Ovary (tissue), 9 donors: Measurements from ENCODE around the gene PTPRG. TPM values are rescaled to one million over a fixed set of nuclear protein-coding genes. Genes with fewer than 3 reads are reported as not detected.

Experiments
- DNase-seq, 5 donors: peaks; one replicate each; pipeline ENCODE4 v3.0.0-alpha.2; 2019 to 2020
- H3K27ac ChIP-seq, 2 donors: fragments of 200-600 bp; one replicate each; pipeline versions ENCODE4 v1.5.1 to v1.8.0; 2019 to 2022
- H3K27me3 ChIP-seq: fragments of 200-600 bp; one replicate; pipeline ENCODE4 v1.8.0; 2022
- H3K36me3 ChIP-seq: fragments of 200-600 bp; sonication (generic); one replicate; pipeline ENCODE4 v1.5.1; 2019
- H3K4me1 ChIP-seq: one replicate; pipeline ENCODE4 v1.8.1; 2013; ENCODE audit warnings: mild to moderate bottlenecking, moderate library complexity; ENCODE audit not compliant: insufficient read depth
- H3K4me3 ChIP-seq: fragments of 200-600 bp; sonication (generic); one replicate; pipeline ENCODE4 v1.5.1; 2017
- H3K9me3 ChIP-seq, 2 donors: fragments of 200-600 bp in 1 of 2; sonication (generic) in 1 of 2; one replicate each; pipeline versions ENCODE4 v1.5.1 to v1.8.1; 2013 to 2019; ENCODE audit warnings: mild to moderate bottlenecking in 1 of 2, moderate library complexity in 1 of 2
- EP300 ChIP-seq: sonication (generic); formaldehyde crosslinking; IDR thresholded peaks from one replicate; pipeline ENCODE4 v1.6.1; 2017; ENCODE audit warnings: antibody characterized with exemption
- POLR2A ChIP-seq: fragments of 450-650 bp; IDR thresholded peaks from one replicate; pipeline ENCODE4 v1.6.1; 2017; ENCODE audit warnings: antibody characterized with exemption, mild to moderate bottlenecking, moderate library complexity
- WGBS, 3 donors: extraction: QIAGEN DNeasy Blood & Tissue Kit in 1 of 3; methylation state at CpG; one replicate each; pipeline versions ENCODE4 v1.1.5 to v1.1.7; 2013 to 2017; 5-methylcytosine and 5-hydroxymethylcytosine counted together
- intact Hi-C, 4 donors: fragments of 100-400 bp; cut with DNase I; formaldehyde crosslinking; loops; one replicate each; pipeline versions ENCODE4 v1.11.0 to v1.15.1; 2022 to 2023
- polyA plus RNA-seq, 2 donors: library from polyadenylated mRNA; stranded (reverse); fragments of 200-250 nt in 1 of 2; fragments of 350-450 nt in 1 of 2; fragmentation: Illumina TruSeq in 1 of 2; extraction: RNeasy Lipid Tissue Mini Kit (QIAGEN cat#74804) in 1 of 2; gene quantifications; one replicate each; pipeline ENCODE4 v1.2.3, GENCODE V29; 2013 to 2014
- total RNA-seq, 7 donors: library from RNA; depleted of rRNA in 2 of 7; stranded (reverse); fragments of >200 nt in 2 of 7; fragmentation: NEBNext Ultra II Directional in 3 of 7; extraction: Animal tissue kit (Norgen Biotek cat#: 25700) in 3 of 7; gene quantifications; one replicate each; pipeline versions ENCODE4 v1.1.0 to v1.2.4, GENCODE V29; 2016 to 2023
- TF ChIP-seq, protein P1 (sequence below), 3 donors: fragments of 450-650 bp in 2 of 3; fragments of 200-600 bp in 1 of 3; IDR thresholded peaks; one replicate each; pipeline versions ENCODE4 v1.5.1 to v1.8.0; 2016 to 2022; ENCODE audit warnings: antibody characterized with exemption in 3 of 3, mild to moderate bottlenecking in 1 of 3
- donor health status: DM: no; HTN: no; CAD: no; lungs with moderate emphysema.
- donor health status: DM: no; HTN: no; CAD: no.
- donor health status: Bipolar disorder and iron deficiency.
- donor health status: DM: yes; HTN: yes; CAD: no.
- donor health status: DM: no; HTN: no; CAD: no.
- donor health status: DM: yes; HTN: yes; CAD: no.

Gene PTPRG
- total and polyA plus RNA-seq, 9 donors: 18.2 to 87.9 (median 47.7) TPM

DNA sequence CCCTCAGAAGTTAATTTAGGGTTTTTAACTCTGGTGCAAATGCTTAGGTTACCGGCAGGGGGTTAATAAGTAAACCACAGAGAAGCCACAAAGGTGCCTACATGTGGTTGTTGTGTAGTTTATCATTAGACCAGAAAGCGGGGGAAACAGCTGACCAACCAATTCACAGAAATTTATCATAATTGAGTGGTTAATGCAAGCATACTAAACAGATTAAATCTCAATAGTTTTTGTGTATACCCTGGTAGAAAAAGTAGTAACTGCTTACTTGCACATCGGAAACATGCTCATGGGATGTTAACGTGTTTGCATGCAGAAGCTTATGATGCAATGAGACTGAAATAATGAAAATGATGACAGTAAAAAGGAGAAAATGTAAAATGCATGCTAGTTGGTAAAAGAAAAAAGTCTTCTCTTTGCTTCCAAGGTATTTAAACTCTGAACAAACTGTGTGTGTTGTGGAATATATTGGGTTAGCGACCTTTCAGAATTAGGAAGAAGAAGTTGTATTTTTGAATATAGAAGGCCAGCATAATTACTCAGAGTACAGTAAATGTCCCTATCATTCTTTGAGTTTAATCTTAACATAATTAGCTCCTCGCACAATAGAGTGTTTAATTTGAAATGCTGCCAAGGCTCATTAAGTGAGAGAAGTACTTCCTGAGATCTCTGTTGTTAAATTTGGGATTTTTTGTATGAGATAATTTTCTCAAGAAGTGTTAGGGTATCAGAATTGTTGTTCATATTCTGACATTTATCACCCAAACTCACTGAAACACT is 316.2 kb downstream of the PTPRG start:
- Histone ChIP-seq H3K36me3 (no peaks in the 10 kb centered on the region), H3K4me3 (no peak overlapping the region), H3K9me3 (no peaks in the 10 kb centered on the region), H3K4me1 (peaks cover 7% of the 10 kb centered on the region), H3K27me3 (no peaks in the 10 kb centered on the region), H3K27ac (no peak overlapping the region)
- TF ChIP-seq POLR2A: no peak
- TF ChIP-seq EP300: no peak
- TF ChIP-seq, protein P1, sequence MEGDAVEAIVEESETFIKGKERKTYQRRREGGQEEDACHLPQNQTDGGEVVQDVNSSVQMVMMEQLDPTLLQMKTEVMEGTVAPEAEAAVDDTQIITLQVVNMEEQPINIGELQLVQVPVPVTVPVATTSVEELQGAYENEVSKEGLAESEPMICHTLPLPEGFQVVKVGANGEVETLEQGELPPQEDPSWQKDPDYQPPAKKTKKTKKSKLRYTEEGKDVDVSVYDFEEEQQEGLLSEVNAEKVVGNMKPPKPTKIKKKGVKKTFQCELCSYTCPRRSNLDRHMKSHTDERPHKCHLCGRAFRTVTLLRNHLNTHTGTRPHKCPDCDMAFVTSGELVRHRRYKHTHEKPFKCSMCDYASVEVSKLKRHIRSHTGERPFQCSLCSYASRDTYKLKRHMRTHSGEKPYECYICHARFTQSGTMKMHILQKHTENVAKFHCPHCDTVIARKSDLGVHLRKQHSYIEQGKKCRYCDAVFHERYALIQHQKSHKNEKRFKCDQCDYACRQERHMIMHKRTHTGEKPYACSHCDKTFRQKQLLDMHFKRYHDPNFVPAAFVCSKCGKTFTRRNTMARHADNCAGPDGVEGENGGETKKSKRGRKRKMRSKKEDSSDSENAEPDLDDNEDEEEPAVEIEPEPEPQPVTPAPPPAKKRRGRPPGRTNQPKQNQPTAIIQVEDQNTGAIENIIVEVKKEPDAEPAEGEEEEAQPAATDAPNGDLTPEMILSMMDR (IDR thresholded peaks at IDR 0.05): no peak
- intact Hi-C loops: no loop called here
- 24 to 35% (median 30%) methylated on average over 6 of the region's 6 CpGs for WGBS, 3 donors
- no peak for DNase-seq

DNA sequence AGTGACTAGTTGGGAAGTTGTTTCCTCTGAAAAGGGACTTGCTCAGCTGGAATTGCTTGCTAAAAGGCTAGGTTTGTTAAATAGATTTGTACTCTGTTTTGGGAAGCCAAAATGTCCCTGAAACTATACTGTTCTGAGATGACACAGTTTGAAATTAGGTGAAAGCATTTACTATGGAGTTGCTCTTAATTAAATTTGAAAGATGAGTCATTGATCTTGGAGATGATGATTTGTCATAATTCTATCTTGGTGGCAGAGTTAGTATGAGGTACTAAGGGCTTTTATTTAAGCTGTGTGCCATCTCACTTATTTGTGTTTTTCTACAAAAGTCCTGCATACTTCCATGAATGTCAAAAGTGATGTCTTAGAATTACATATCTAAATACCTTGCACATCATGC is 320.9 kb downstream of the PTPRG start:
- DNase-seq: no peak
- no peak for TF ChIP-seq EP300
- no peak for TF ChIP-seq POLR2A
- TF ChIP-seq, protein P1 (IDR thresholded peaks at IDR 0.05): no peak
- H3K4me1 ChIP-seq: peaks cover 2% of the 10 kb centered on the region
- H3K27ac ChIP-seq: no peak overlapping the region
- no peak overlapping the region for H3K4me3 ChIP-seq
- no peaks in the 10 kb centered on the region for H3K36me3 ChIP-seq
- H3K27me3 ChIP-seq: no peaks in the 10 kb centered on the region
- no peaks in the 10 kb centered on the region for H3K9me3 ChIP-seq
- intact Hi-C loops: no loop called here

DNA sequence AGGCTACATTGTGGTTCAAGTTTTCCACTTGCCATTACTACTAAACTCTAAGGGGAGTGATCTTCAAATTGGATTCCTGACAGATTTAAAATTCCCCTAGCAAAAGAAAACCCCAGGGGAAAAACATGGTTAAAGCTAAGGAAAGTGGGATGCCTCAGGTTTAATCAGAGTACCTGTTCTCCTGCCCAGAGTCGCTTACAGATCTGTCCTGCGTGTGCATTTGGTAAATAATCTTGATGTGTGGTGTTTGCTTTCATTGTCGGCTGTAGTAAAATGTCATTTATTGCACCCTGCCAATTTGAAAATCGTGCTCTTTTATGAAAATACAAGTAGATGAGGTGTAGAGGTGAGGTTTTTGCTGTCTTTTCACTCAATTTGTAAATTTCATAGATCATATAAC is 323.4 kb downstream of the PTPRG start:
- Histone ChIP-seq H3K36me3 (no peaks in the 10 kb centered on the region), H3K9me3 (no peaks in the 10 kb centered on the region), H3K27ac (no peak overlapping the region), H3K4me3 (no peak overlapping the region), H3K4me1 (no peaks in the 10 kb centered on the region), H3K27me3 (no peaks in the 10 kb centered on the region)
- intact Hi-C loops: no loop called here
- no peak for DNase-seq
- TF ChIP-seq EP300 (no peak), POLR2A (no peak)
- TF ChIP-seq, protein P1 (IDR thresholded peaks at IDR 0.05): no peak
- 85 to 92% (median 89%) methylated on average over 4 of the region's 4 CpGs for WGBS, 3 donors

DNA sequence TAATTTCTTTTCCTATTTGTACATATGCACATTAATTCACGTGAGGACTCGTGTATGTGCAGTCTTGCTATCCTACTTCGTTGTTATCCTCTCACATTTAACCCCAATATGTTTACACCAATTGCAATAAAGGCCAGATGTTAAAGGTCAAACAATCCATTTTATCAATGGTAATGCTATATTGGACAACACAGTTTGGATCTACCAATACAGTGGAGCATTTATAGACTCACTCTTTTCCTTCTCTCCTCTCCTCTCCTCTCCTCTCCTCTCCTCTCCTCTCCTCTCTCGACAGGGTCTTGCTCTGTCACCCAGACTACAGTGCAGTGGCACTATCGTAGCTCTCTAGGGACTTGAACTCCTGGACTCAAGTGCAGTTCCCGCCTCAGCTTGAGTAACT is 324.0 kb downstream of the PTPRG start:
- 90 to 96% (median 95%) methylated on average over 5 to 6 of the region's 6 CpGs for WGBS, 3 donors

DNA sequence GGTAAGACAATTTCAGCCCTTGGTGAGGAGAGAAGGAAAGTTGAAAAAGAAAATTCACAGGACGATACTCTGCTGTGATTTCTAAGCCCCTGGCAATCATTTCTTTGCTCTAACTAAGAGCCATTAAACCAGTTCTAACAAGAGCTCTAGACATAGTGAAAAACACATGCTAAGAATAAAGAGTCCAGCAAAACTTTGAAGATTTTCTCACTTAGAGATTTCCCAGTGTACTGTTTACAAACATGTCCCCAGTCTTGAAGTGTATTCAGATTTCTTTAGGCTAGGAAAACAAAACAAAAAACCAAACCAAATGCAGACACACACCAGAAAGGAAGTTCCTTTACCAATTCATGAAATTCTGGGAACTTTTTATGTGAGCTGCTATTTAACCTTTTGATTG is 325.8 kb downstream of the PTPRG start:
- intact Hi-C loops: no loop called here
- TF ChIP-seq POLR2A (no peak), EP300 (no peak)
- TF ChIP-seq, protein P1 (IDR thresholded peaks at IDR 0.05): no peak
- Histone ChIP-seq H3K4me3 (no peak overlapping the region), H3K27ac (no peak overlapping the region), H3K9me3 (no peaks in the 10 kb centered on the region), H3K36me3 (no peaks in the 10 kb centered on the region), H3K27me3 (no peaks in the 10 kb centered on the region), H3K4me1 (no peaks in the 10 kb centered on the region)
- no peak for DNase-seq
- WGBS, 3 donors: 46 to 78% (median 58%) methylated on average over 1 of the region's 1 CpG

More for the DNA sequence above, 324.0 kb downstream of the PTPRG start:
- Histone ChIP-seq H3K4me1 (no peaks in the 10 kb centered on the region), H3K36me3 (no peaks in the 10 kb centered on the region), H3K27ac (no peak overlapping the region), H3K27me3 (no peaks in the 10 kb centered on the region), H3K4me3 (no peak overlapping the region), H3K9me3 (no peaks in the 10 kb centered on the region)
- intact Hi-C loops: no loop called here
- TF ChIP-seq POLR2A: no peak
- no peak for DNase-seq
